Kidney glomerular epithelial cell (primary cell): ENCODE measurements around the gene ANO2.
"Not testable (repeated sequence)": the region's sequence is repeated elsewhere in the genome, so short reads cannot be mapped to it uniquely, and the experiment has no call there.

ENCODE experiments used
- DNase-seq: peaks from one replicate; lab custom pipeline; 2025; lab: John Stamatoyannopoulos, UW

ANO2 gene

GRCh38 chr12:5887819-5888218, 57.2 kb downstream of the ANO2 start:
- DNase-seq = not testable (repeated sequence)

- DNase-seq = no peak
These were observed 60.2 kb downstream of the ANO2 start for GRCh38 chr12:5884866-5885265.

- no peak for DNase-seq
These were observed 60.8 kb downstream of the ANO2 start for GRCh38 chr12:5884285-5884684.

GRCh38 chr12:5882511-5883190, 62.4 kb downstream of the ANO2 start:
- no peak for DNase-seq

GRCh38 chr12:5881666-5882065, 63.4 kb downstream of the ANO2 start:
- no peak for DNase-seq

GRCh38 chr12:5881101-5881606, 63.9 kb downstream of the ANO2 start:
- DNase-seq = no peak

GRCh38 chr12:5875851-5876250, 69.2 kb downstream of the ANO2 start:
- DNase-seq = no peak

- no peak for DNase-seq
These were observed 70.5 kb downstream of the ANO2 start for GRCh38 chr12:5874514-5874913.

- DNase-seq = no peak
These were observed 71.7 kb downstream of the ANO2 start for GRCh38 chr12:5873281-5873919.

- no peak for DNase-seq
These were observed 72.3 kb downstream of the ANO2 start for GRCh38 chr12:5872745-5873144.

- no peak for DNase-seq
These were observed 73.3 kb downstream of the ANO2 start for GRCh38 chr12:5871741-5872140.

GRCh38 chr12:5870183-5870582, 74.9 kb downstream of the ANO2 start:
- no peak for DNase-seq

- no peak for DNase-seq
These were observed 76.3 kb downstream of the ANO2 start for GRCh38 chr12:5868625-5869295.

GRCh38 chr12:5865397-5865796, 79.7 kb downstream of the ANO2 start:
- no peak for DNase-seq

- no peak for DNase-seq
These were observed 80.1 kb downstream of the ANO2 start for GRCh38 chr12:5864972-5865371.

- DNase-seq = no peak
These were observed 80.8 kb downstream of the ANO2 start for GRCh38 chr12:5864301-5864700.

GRCh38 chr12:5861416-5861815, 83.6 kb downstream of the ANO2 start:
- DNase-seq = no peak

GRCh38 chr12:5856692-5857091, 88.4 kb downstream of the ANO2 start:
- no peak for DNase-seq

GRCh38 chr12:5846950-5847349, 98.1 kb downstream of the ANO2 start:
- no peak for DNase-seq

GRCh38 chr12:5840944-5841343, 104.1 kb downstream of the ANO2 start:
- DNase-seq = no peak

GRCh38 chr12:5830111-5830510, 114.9 kb downstream of the ANO2 start:
- DNase-seq = no peak

GRCh38 chr12:5827591-5827990, 117.5 kb downstream of the ANO2 start:
- DNase-seq = no peak

GRCh38 chr12:5825761-5826160, 119.3 kb downstream of the ANO2 start:
- not testable (repeated sequence) for DNase-seq
